HG03280 (cell line): ENCODE data around the gene PLA2G4D.
A peak's percentile ranks its signal among the peaks of the same experiment; 100 is the strongest.

Experiments
- ATAC-seq: cut with Tn5 transposase; IDR thresholded peaks from one replicate; pipeline ENCODE4 v1.9.1; 2021; ENCODE audit warnings: mild to moderate bottlenecking, moderate library complexity; ENCODE audit not compliant: unreplicated experiment

PLA2G4D gene

DNA sequence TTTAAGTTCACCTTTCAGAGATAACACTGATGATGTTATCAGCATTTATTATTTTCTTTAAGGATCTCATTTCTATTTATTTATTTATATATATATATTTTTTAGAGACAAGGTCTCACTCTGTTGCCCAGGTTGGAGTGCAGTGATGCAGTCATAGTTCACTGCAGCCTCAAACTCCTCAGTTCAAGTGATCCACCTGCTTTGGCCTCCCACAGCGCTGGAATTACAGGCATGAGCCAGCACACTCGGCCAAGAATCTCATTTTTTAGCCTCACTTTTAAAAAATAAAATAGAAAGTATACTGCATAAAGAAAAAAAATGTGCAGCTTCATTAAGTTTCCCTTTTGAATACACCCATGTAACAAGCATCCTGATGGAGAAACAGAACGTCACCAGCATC lies 35.6 kb downstream of the PLA2G4D start:
- no peak for ATAC-seq

- no peak for ATAC-seq
Observed at GRCh38 chr15:42057799-42058646, 36.3 kb downstream of the PLA2G4D start.

DNA sequence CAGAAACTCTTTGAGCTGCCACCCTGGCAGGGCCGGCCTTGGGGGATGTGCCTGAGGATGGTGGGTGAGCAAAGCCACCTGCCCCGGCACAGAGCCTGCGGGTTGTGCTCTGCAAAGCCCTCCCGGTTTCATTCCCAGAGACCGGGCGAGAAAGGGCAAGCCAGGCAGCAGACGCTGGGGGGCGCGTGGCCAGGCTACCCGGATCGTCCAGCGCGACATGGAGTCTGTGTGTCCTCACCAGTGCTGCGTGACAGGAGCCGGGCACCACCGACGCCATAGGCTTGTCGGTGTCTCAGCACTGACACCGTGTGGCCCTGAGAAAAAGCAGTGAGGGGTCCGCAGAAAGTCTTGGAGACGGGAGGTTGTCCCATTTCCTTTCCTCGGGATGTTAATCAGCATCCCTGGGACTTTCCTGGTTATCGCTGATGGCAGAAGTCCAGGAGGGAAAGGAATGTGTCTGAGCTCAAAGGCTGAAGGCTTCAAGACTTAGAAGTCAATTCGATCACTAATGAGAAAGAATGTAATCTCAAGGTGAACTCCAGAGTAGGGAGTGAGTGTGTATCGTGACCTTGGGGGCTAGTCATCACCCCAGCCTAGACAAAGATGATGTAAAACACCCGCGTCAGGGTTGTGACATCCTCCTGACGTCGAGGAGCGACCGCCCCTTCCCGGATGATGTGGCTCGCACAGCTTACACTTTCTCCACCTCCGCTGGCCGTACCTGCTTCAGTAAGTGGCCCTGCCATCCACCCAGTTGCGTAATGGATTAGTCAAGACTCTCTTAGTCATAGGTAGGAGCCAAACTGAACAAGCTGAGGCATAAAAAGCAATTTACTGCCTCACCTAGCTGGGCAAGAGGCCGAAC lies 37.2 kb downstream of the PLA2G4D start:
- no peak for ATAC-seq

DNA sequence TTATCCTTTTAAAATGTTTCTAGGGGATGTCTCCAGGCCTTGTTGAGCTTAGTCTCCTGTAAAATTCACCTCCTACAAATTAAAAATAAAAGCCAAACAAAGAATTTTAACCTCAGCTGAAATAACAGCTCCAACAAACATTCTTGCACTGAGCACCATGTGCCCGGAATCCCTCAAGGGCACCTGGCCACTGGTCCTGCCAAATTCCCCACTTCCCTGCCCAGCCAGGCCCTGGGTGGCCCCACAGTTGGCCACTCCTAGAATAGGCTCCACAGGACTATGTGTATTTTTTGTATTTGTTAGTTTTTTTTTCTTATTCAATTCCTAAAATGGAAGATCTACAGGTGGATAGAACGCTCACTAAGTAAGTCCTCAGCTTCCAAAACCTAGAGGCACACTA lies 40.4 kb downstream of the PLA2G4D start:
- ATAC-seq = no peak

DNA sequence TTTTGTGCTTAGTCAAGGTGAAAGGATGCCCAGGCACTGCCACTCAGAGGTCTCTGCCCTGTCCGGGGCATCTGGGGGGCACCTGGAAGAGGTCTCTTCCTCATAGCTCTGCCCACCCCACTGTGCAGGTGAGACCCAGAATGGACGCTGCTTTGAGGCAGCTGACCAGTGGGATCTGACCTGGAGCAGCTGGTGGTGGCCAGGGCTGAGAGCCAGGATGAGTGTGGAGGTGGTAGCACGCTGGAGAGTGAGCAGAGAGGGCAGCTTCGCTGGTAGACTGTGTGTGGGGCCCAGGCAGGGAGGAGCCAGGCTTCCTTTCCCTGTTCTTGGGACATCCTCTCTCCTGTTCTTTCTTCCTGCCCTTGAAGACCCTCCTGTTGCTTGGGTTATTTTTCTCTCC lies 41.4 kb downstream of the PLA2G4D start:
- ATAC-seq = no peak

DNA sequence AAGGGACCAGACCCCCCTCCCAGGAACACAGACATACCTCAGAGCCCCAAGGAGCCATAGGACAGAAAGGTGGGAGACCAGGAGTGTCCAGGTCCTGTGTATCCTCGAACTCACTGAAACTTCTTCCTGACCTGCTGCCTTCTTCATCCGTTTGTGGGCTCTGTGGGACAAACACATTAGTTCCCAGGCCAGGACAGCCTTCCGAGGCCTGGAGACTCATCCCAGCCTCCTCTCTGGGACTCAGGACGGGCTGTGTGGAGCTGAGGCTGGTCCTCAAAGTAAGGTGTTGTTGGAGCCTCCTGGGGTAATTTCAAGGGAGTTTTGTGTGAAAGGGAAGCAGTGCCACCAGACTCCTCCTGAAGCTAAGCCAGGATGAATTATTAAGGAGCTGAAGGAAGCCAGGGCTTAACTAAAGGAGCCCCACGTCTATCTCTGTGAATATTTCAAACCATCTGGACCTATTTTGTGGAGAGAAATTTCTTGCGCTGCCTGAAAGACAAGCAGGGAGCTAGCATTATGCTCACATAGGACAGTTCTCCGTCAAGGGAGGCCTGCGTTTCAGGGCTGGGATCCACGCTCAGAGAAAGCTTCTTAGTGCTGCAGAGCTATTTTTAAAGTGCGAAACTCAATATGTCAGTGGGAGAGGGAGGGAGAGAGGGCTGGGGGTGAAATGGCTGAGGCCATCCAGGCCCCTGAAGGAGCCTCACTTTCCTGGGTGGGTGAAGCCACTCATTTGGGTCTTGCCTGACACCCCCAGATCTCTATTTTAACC lies 43.7 kb downstream of the PLA2G4D start:
- ATAC-seq = no peak

GRCh38 chr15:42048821-42049200 lies 45.6 kb downstream of the PLA2G4D start:
- ATAC-seq = no peak

DNA sequence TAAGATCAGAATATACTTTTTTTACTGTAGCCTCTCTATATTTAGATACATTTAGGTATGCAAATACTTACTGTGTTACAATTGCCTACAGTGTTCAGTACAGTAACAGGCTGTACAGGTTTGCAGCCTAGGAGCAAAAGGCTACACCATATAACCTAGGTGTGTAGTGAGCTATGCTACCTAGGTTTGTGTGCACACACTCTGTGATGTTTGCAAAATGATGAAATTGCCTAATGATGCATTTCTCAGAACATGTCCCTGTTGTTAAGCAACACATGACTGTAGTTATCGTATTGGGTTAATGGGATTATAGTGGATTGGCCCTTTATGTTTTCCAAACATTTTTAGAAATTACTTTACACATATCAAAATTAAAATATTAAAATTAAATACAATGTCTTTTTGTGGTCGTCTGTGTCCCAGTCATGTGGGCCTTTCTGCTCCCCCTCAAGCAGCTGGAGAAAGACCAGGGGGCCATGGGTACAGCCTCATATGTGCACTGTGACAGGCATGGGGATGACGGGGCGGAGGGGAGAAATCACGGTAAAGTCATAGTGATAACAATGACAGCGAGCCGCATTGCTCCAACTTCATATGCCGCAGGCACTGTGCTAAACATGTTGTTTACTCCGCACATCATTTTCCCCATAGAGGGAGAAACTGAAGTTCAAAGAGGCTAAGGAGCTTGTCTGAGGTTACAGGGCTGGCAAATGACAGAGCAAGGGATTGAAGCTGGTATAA lies 46.1 kb downstream of the PLA2G4D start:
- no peak for ATAC-seq

GRCh38 chr15:42046597-42046996 lies 47.8 kb downstream of the PLA2G4D start:
- ATAC-seq = no peak

DNA sequence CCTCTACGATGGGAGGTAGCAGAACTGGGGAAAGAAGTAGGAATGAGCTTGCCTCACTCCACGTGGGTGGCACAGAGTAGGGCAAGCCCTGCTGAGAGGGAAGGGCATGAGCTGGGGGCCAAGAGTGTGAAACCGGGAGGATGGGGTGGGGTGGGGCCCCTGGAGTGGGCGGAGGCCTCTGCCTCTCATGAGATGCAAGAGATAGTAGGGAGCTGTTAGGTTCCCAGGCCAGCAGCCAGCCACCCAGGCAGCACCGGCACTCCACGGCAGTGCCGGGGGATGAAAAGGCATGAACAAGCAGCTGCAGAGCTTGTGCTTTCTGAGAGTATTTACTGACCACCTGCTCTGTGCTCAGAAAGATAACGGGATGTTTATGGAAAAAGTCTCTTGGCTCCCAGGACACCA lies 49.1 kb downstream of the PLA2G4D start:
- no peak for ATAC-seq

GRCh38 chr15:42042602-42043400 lies 51.6 kb downstream of the PLA2G4D start:
- no peak for ATAC-seq

GRCh38 chr15:42038401-42038800 lies 56.0 kb downstream of the PLA2G4D start:
- ATAC-seq = no peak

GRCh38 chr15:42037656-42038055 lies 56.7 kb downstream of the PLA2G4D start:
- ATAC-seq = no peak

- no peak for ATAC-seq
Observed at GRCh38 chr15:42036966-42037365, 57.4 kb downstream of the PLA2G4D start.

- ATAC-seq = no peak
Observed at GRCh38 chr15:42036112-42036905, 58.1 kb downstream of the PLA2G4D start.

- ATAC-seq = peak; percentile 60
Observed at GRCh38 chr15:42035435-42035761, 59.0 kb downstream of the PLA2G4D start.

- no peak for ATAC-seq
Observed at GRCh38 chr15:42034628-42035434, 59.5 kb downstream of the PLA2G4D start.

GRCh38 chr15:42033214-42033873 lies 61.0 kb downstream of the PLA2G4D start:
- ATAC-seq = no peak
